Measurements from ENCODE around the gene PCDHA1. TPM values are rescaled to one million over a fixed set of nuclear protein-coding genes. Genes with fewer than 3 reads are reported as not detected.
A peak's percentile ranks its signal among the peaks of the same experiment; 100 is the strongest.
"Not testable (repeated sequence)": the region's sequence is repeated elsewhere in the genome, so short reads cannot be mapped to it uniquely, and the experiment has no call there.

PCDHA1 gene
- total RNA-seq, 6 experiments from 2014 or later = 0.09 to 0.22 (median 0.14) TPM

DNA sequence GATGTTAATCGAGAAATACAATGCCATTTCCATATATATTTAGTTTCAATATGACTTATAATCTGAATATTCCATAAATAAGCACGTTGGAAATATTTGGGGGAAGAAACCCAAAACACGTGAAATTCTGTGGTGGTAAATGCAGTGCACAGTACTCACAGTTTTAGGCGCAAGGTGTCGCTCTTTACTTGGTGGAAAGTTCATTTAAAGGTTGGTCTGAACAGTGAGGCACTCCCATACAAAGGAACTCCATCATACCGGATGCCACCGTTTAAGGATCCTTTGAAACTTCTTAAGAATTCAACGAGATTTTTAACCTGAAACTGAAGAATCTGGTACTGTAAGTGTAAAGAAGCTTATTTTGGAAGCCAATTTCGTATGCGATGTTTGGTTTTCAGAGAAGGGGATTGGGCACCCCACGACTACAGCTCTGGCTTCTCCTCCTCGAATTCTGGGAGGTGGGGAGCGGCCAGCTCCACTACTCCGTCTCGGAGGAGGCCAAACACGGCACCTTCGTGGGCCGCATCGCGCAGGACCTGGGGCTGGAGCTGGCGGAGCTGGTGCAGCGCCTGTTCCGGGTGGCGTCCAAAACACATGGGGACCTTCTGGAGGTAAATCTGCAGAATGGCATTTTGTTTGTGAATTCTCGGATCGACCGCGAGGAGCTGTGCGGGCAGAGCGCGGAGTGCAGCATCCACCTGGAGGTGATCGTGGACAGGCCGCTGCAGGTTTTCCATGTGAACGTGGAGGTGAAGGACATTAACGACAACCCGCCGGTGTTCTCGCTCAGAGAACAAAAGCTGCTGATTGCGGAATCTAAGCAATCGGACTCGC lies 83.0 kb downstream of the PCDHA1 start, which contains the start of gene PCDHA11:
TSS of gene PCDHA11 (plus strand) at position 237 of the 834 bp plus-strand sequence. CDS start at position 384, 147 bp downstream.
- no peaks in the 10 kb centered on the region for H3K27me3 Mint-ChIP-seq (ENCODE audit: insufficient read depth)
- TF ChIP-seq, protein P1, sequence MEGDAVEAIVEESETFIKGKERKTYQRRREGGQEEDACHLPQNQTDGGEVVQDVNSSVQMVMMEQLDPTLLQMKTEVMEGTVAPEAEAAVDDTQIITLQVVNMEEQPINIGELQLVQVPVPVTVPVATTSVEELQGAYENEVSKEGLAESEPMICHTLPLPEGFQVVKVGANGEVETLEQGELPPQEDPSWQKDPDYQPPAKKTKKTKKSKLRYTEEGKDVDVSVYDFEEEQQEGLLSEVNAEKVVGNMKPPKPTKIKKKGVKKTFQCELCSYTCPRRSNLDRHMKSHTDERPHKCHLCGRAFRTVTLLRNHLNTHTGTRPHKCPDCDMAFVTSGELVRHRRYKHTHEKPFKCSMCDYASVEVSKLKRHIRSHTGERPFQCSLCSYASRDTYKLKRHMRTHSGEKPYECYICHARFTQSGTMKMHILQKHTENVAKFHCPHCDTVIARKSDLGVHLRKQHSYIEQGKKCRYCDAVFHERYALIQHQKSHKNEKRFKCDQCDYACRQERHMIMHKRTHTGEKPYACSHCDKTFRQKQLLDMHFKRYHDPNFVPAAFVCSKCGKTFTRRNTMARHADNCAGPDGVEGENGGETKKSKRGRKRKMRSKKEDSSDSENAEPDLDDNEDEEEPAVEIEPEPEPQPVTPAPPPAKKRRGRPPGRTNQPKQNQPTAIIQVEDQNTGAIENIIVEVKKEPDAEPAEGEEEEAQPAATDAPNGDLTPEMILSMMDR (IDR thresholded peaks at IDR 0.05) = no peak
- peaks cover 5% of the 10 kb centered on the region; the same call in 1 of the 2 replicates for H3K36me3 Mint-ChIP-seq (ENCODE audit: low read depth)
- H3K27ac Mint-ChIP-seq = no peak within 1 kb of the TSS
- DNase-seq = no peak
- no peaks in the 10 kb centered on the region for H3K4me1 Mint-ChIP-seq (ENCODE audit: low read depth)
- H3K4me3 Mint-ChIP-seq = peak within 1 kb of the TSS; percentile 46; the same call in 1 of the 2 replicates
- peaks cover 13% of the 10 kb centered on the region for H3K9me3 Mint-ChIP-seq

DNA sequence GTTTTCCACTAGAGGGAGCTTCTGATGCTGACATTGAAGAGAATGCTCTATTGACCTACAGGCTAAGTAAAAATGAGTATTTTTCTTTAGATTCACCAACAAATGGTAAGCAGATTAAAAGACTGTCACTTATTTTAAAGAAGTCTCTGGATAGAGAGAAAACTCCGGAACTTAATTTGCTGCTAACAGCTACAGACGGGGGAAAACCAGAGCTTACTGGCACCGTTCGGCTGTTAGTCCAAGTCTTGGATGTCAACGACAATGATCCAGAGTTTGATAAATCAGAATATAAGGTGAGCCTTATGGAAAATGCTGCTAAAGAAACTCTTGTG lies 83.6 kb downstream of the PCDHA1 start:
- DNase-seq = no peak
- H3K4me1 Mint-ChIP-seq (ENCODE audit: low read depth) = no peaks in the 10 kb centered on the region
- H3K27ac Mint-ChIP-seq = no peak overlapping the region
- peaks cover 5% of the 10 kb centered on the region; the same call in 1 of the 2 replicates for H3K36me3 Mint-ChIP-seq (ENCODE audit: low read depth)
- no peaks in the 10 kb centered on the region for H3K27me3 Mint-ChIP-seq (ENCODE audit: insufficient read depth)
- peaks cover 13% of the 10 kb centered on the region for H3K9me3 Mint-ChIP-seq
- no peak overlapping the region; the same call in 1 of the 2 replicates for H3K4me3 Mint-ChIP-seq
- TF ChIP-seq, protein P1 (IDR thresholded peaks at IDR 0.05) = peak; percentile 26; the same call in 1 of the 2 replicates

DNA sequence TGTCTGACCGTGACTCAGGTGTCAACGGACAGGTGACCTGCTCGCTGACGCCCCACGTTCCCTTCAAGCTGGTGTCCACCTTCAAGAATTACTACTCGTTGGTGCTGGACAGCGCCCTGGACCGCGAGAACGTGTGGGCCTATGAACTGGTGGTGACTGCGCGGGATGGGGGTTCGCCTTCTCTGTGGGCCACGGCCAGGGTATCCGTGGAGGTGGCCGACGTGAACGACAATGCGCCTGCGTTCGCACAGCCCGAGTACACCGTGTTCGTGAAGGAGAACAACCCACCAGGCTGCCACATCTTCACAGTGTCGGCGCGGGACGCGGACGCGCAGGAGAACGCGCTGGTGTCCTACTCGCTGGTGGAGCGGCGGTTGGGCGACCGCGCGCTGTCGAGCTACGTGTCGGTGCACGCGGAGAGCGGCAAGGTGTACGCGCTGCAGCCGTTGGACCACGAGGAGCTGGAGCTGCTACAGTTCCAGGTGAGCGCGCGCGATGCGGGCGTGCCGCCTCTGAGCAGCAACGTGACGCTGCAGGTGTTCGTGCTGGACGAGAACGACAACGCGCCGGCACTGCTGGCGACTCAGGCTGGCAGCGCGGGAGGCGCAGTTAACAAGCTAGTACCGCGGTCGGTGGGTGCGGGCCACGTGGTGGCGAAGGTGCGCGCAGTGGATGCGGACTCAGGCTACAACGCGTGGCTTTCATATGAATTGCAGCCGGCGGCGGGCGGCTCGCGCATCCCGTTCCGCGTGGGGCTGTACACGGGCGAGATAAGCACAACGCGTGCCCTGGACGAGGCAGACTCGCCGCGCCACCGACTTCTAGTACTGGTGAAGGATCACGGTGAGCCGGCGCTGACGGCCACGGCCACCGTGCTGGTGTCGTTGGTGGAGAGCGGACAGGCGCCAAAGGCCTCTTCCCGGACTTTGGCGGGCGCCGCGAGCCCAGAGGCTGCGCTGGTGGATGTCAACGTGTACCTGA lies 84.6 kb downstream of the PCDHA1 start:
- Mint-ChIP-seq H3K9me3 (peaks cover 20% of the 10 kb centered on the region), H3K36me3 (ENCODE audit: low read depth) (peaks cover 5% of the 10 kb centered on the region; the same call in 1 of the 2 replicates), H3K4me1 (ENCODE audit: low read depth) (no peaks in the 10 kb centered on the region), H3K27me3 (ENCODE audit: insufficient read depth) (no peaks in the 10 kb centered on the region), H3K4me3 (no peak overlapping the region), H3K27ac (no peak overlapping the region)
- TF ChIP-seq, protein P1 (IDR thresholded peaks at IDR 0.05) = no peak
- DNase-seq = no peak

DNA sequence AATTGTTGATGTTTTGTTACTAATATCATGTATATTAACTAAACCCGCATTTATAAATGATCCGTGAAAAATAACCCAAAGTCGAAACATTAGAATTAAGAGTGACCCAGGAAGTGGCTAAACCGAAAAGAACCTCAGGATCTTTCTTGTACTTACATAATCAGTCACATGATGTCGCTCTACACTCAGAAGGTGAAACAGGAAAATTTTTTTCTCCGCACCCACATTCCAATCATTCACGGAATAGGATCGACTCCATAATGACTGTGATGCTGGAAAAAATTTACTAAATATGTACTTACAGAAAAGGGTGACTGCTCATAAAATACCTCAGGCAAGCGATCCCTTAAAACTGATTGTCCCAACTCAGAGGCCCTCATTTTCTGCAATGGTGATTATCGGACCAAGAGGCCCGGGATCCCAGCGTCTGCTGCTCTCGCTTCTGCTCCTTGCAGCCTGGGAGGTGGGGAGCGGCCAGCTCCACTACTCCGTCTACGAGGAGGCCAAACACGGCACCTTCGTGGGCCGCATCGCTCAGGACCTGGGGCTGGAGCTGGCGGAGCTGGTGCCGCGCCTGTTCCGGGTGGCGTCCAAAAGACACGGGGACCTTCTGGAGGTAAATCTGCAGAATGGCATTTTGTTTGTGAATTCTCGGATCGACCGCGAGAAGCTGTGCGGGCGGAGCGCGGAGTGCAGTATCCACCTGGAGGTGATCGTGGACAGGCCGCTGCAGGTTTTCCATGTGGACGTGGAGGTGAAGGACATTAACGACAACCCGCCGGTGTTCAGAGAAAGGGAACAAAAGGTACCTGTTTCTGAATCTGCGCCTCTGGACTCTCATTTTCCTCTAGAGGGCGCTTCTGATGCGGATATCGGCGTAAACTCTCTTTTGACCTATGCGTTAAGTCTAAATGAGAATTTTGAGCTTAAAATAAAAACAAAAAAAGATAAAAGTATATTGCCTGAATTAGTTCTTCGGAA lies 89.4 kb downstream of the PCDHA1 start, which contains the start of gene PCDHA12:
TSS of gene PCDHA12 (plus strand) at position 224 of the 981 bp plus-strand sequence. CDS start at position 389, 165 bp downstream.
- H3K27me3 Mint-ChIP-seq (ENCODE audit: insufficient read depth) = no peaks in the 10 kb centered on the region
- TF ChIP-seq, protein P1 (IDR thresholded peaks at IDR 0.05) = no peak
- no peaks in the 10 kb centered on the region for H3K36me3 Mint-ChIP-seq (ENCODE audit: low read depth)
- peaks cover 24% of the 10 kb centered on the region for H3K9me3 Mint-ChIP-seq
- no peak for DNase-seq
- H3K27ac Mint-ChIP-seq = no peak within 1 kb of the TSS
- no peaks in the 10 kb centered on the region for H3K4me1 Mint-ChIP-seq (ENCODE audit: low read depth)
- no peak within 1 kb of the TSS for H3K4me3 Mint-ChIP-seq

DNA sequence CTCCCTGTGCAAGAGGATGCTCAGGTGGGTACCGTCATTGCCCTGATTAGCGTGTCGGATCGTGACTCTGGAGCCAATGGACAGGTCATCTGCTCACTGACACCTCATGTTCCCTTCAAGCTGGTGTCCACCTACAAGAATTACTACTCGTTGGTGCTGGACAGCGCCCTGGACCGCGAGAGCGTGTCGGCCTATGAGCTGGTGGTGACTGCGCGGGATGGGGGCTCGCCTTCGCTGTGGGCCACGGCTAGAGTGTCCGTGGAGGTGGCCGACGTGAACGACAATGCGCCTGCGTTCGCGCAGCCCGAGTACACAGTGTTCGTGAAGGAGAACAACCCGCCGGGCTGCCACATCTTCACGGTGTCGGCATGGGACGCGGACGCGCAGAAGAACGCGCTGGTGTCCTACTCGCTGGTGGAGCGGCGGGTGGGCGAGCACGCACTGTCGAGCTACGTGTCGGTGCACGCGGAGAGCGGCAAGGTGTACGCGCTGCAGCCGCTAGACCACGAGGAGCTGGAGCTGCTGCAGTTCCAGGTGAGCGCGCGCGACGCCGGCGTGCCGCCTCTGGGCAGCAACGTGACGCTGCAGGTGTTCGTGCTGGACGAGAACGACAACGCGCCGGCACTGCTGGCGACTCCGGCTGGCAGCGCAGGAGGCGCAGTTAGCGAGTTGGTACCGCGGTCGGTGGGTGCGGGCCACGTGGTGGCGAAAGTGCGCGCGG lies 90.8 kb downstream of the PCDHA1 start:
- H3K27me3 Mint-ChIP-seq (ENCODE audit: insufficient read depth); H3K4me1 Mint-ChIP-seq (ENCODE audit: low read depth); DNase-seq; H3K36me3 Mint-ChIP-seq (ENCODE audit: low read depth); H3K27ac Mint-ChIP-seq; H3K4me3 Mint-ChIP-seq: not testable (repeated sequence)
- H3K9me3 Mint-ChIP-seq = peaks cover 26% of the 10 kb centered on the region

All from HFFc6 (cell line).